SK-N-SH (cell line): ENCODE measurements around the gene RAMACL. TPM values are rescaled to one million over a fixed set of nuclear protein-coding genes. Genes with fewer than 3 reads are reported as not detected.
A peak's percentile ranks its signal among the peaks of the same experiment; 100 is the strongest.

ENCODE experiments used
- CTCF ChIA-PET: fragments of 300-600, 350-600 bp; formaldehyde crosslinking; extraction: SDS; loops from one replicate; lab custom pipeline; 2021; lab: Yijun Ruan, JAX
- POLR2A ChIA-PET: fragments of 350-600 bp; sonication (Branson Sonifier 250); formaldehyde crosslinking; extraction: SDS; loops from one replicate; lab custom pipeline; 2020; ENCODE audit warnings: antibody characterized with exemption, inconsistent platforms; lab: Yijun Ruan, JAX
- DNase-seq: peaks from one replicate; pipeline ENCODE4 v3.0.0; 2012
- H2AFZ ChIP-seq: fragments of 200-600 bp; sonication (generic); 2 replicates; pipeline ENCODE4 v1.8.1; 2016; ENCODE audit warnings: antibody characterized with exemption, mild to moderate bottlenecking, low read depth
- H3F3A ChIP-seq: fragments of 200-600 bp; sonication (generic); replicated peaks from 2 replicates; pipeline ENCODE3; 2016; ENCODE audit warnings: antibody characterized with exemption, mild to moderate bottlenecking; ENCODE audit not compliant: insufficient read depth
- H3K27ac ChIP-seq, 2 experiments: fragments of 200-500 bp in 1 of 2; fragments of 200-600 bp in 1 of 2; sonication (Bioruptor generic) in 1 of 2; sonication (generic), shearing (Covaris generic) in 1 of 2; 2 replicates each; pipeline versions ENCODE4 v1.5.1 to v1.6.1; 2014 to 2016; ENCODE audit warnings: low read depth in 2 of 2, inconsistent platforms in 1 of 2, low read length in 1 of 2, mild to moderate bottlenecking in 1 of 2, mixed read lengths in 1 of 2
- H3K27me3 ChIP-seq: fragments of 200-600 bp; sonication (generic), shearing (Covaris generic); 2 replicates; pipeline ENCODE4 v1.6.1; 2016; ENCODE audit warnings: mixed run types; ENCODE audit not compliant: insufficient read depth
- H3K36me3 ChIP-seq, 2 experiments: fragments of 200-500 bp in 1 of 2; fragments of 200-600 bp in 1 of 2; sonication (Bioruptor generic) in 1 of 2; sonication (generic) in 1 of 2; replicated peaks in 1 of 2; 2 replicates each; pipeline versions ENCODE3 to v1.5.1; 2014 to 2016; ENCODE audit warnings: low read length in 1 of 2, mild to moderate bottlenecking in 1 of 2; ENCODE audit not compliant: insufficient read depth in 2 of 2, control insufficient read depth in 1 of 2
- H3K4me1 ChIP-seq, 2 experiments: fragments of 200-500 bp in 1 of 2; fragments of 200-600 bp in 1 of 2; sonication (Bioruptor generic) in 1 of 2; sonication (generic), shearing (Covaris generic) in 1 of 2; 2 replicates each; pipeline versions ENCODE4 v1.5.1 to v1.6.1; 2014 to 2016; ENCODE audit warnings: low read depth in 1 of 2, low read length in 1 of 2, mixed run types in 1 of 2; ENCODE audit not compliant: insufficient read depth in 2 of 2, control insufficient read depth in 1 of 2
- H3K4me2 ChIP-seq: fragments of 200-600 bp; sonication (generic), shearing (Covaris generic); 2 replicates; pipeline ENCODE4 v1.6.1; 2017; ENCODE audit warnings: mixed run types
- H3K4me3 ChIP-seq, 2 experiments: fragments of 200-500 bp in 1 of 2; fragments of 200-600 bp in 1 of 2; sonication (Bioruptor generic) in 1 of 2; sonication (generic), shearing (Covaris generic) in 1 of 2; 2 replicates each; pipeline versions ENCODE4 v1.5.1 to v1.8.1; 2014 to 2016; ENCODE audit warnings: low read depth in 2 of 2, inconsistent platforms in 1 of 2, low read length in 1 of 2, mild to moderate bottlenecking in 1 of 2, mixed read lengths in 1 of 2, moderate library complexity in 1 of 2
- H3K79me2 ChIP-seq: fragments of 200-600 bp; sonication (generic); 2 replicates; pipeline ENCODE4 v1.8.1; 2017; ENCODE audit warnings: mild to moderate bottlenecking; ENCODE audit not compliant: insufficient read depth
- H3K9ac ChIP-seq: fragments of 200-600 bp; sonication (generic); 2 replicates; pipeline ENCODE4 v1.6.1; 2017; ENCODE audit warnings: mixed run types
- H3K9me2 ChIP-seq: fragments of 200-600 bp; sonication (generic); 2 replicates; pipeline ENCODE4 v1.6.1; 2017; ENCODE audit warnings: mixed run types
- H3K9me3 ChIP-seq: fragments of 200-600 bp; sonication (generic); 2 replicates; pipeline ENCODE4 v1.6.1; 2017; ENCODE audit warnings: mixed run types, mild to moderate bottlenecking, moderate library complexity
- H4K20me1 ChIP-seq: fragments of 200-600 bp; sonication (generic); 2 replicates; pipeline ENCODE4 v1.6.1; 2017; ENCODE audit warnings: mild to moderate bottlenecking, mixed run types; ENCODE audit not compliant: insufficient read depth
- EP300 ChIP-seq, 2 experiments: IDR thresholded peaks; 2 replicates each; pipeline versions ENCODE4 v1.4.0 to v1.6.1; 2012; ENCODE audit warnings: borderline replicate concordance in 1 of 2, low read depth in 1 of 2, low read length in 1 of 2
- EZH2phosphoT487 ChIP-seq: fragments of 200-600 bp; sonication (generic); IDR thresholded peaks from 2 replicates; pipeline ENCODE4 v1.6.1; 2017; ENCODE audit warnings: low read depth, mixed run types, mild to moderate bottlenecking, antibody characterized with exemption, moderate library complexity, borderline replicate concordance
- FOSL2 ChIP-seq: IDR thresholded peaks from 2 replicates; pipeline ENCODE4 v1.4.0; 2012; ENCODE audit warnings: low read depth, mild to moderate bottlenecking, moderate library complexity, borderline replicate concordance
- FOXJ3 ChIP-seq: sonication (generic); formaldehyde crosslinking; IDR thresholded peaks from 2 replicates; pipeline ENCODE4 v1.5.1; 2020; ENCODE audit warnings: mild to moderate bottlenecking, missing genetic modification reagents
- GABPA ChIP-seq: IDR thresholded peaks from 2 replicates; pipeline ENCODE4 v1.4.0; 2012; ENCODE audit warnings: low read depth, mild to moderate bottlenecking
- GATA2 ChIP-seq: sonication (generic); formaldehyde crosslinking; IDR thresholded peaks from 2 replicates; pipeline ENCODE4 v1.5.0; 2020; ENCODE audit warnings: mild to moderate bottlenecking, missing genetic modification reagents
- JUND ChIP-seq: IDR thresholded peaks from 2 replicates; pipeline ENCODE4 v1.4.0; 2012
- MAX ChIP-seq: IDR thresholded peaks from 2 replicates; pipeline ENCODE4 v1.4.0; 2012; ENCODE audit warnings: low read depth
- MEF2A ChIP-seq: IDR thresholded peaks from 2 replicates; pipeline ENCODE4 v1.4.0; 2012; ENCODE audit warnings: low read depth, borderline replicate concordance
- MXI1 ChIP-seq: IDR thresholded peaks from 2 replicates; pipeline ENCODE4 v1.6.1; 2012; ENCODE audit warnings: mild to moderate bottlenecking, low read depth, low read length, improper control_type of control experiment
- NFIC ChIP-seq: IDR thresholded peaks from 2 replicates; pipeline ENCODE4 v1.4.0; 2012; ENCODE audit warnings: borderline replicate concordance
- NRF1 ChIP-seq: IDR thresholded peaks from 2 replicates; pipeline ENCODE4 v1.6.1; 2012; ENCODE audit warnings: low read depth, mild to moderate bottlenecking, low read length
- PBX3 ChIP-seq: IDR thresholded peaks from 2 replicates; pipeline ENCODE4; 2012
- POLR2AphosphoS5 ChIP-seq: IDR thresholded peaks from 2 replicates; pipeline ENCODE4 v1.6.1; 2012; ENCODE audit warnings: low read depth, low read length
- RCOR1 ChIP-seq: fragments of 150-350 bp; IDR thresholded peaks from 2 replicates; pipeline ENCODE4 v1.6.1; 2017; ENCODE audit warnings: antibody characterized with exemption, low read length
- RFX5 ChIP-seq: IDR thresholded peaks from 2 replicates; pipeline ENCODE4 v1.6.1; 2012; ENCODE audit warnings: mild to moderate bottlenecking, improper control_type of control experiment, low read length
- RXRA ChIP-seq: IDR thresholded peaks from 2 replicates; pipeline ENCODE4 v1.4.0; 2012; ENCODE audit warnings: low read depth, mild to moderate bottlenecking, borderline replicate concordance
- SIN3A ChIP-seq: IDR thresholded peaks from 2 replicates; pipeline ENCODE4 v1.6.1; 2012; ENCODE audit warnings: low read depth, mild to moderate bottlenecking, low read length, moderate library complexity, borderline replicate concordance
- TAF1 ChIP-seq: IDR thresholded peaks from 2 replicates; pipeline ENCODE4 v1.6.1; 2012; ENCODE audit warnings: low read depth, mild to moderate bottlenecking, low read length, moderate library complexity, borderline replicate concordance
- TCF12 ChIP-seq: IDR thresholded peaks from 2 replicates; pipeline ENCODE4 v1.4.0; 2012
- TEAD4 ChIP-seq: IDR thresholded peaks from 2 replicates; pipeline ENCODE4 v1.4.0; 2012; ENCODE audit warnings: mild to moderate bottlenecking, borderline replicate concordance; ENCODE audit not compliant: insufficient read depth
- USF1 ChIP-seq: IDR thresholded peaks from 2 replicates; pipeline ENCODE4 v1.4.0; 2012; ENCODE audit warnings: low read depth, borderline replicate concordance
- YY1 ChIP-seq: IDR thresholded peaks from 2 replicates; pipeline ENCODE4 v1.4.0; 2012; ENCODE audit warnings: low read depth, mild to moderate bottlenecking
- ZBTB33 ChIP-seq: IDR thresholded peaks from 2 replicates; pipeline ENCODE4 v1.4.0; 2012; ENCODE audit warnings: low read depth, borderline replicate concordance
- WGBS: methylation state at CpG from one replicate; pipeline ENCODE4 v1.1.6; 2017; ENCODE audit warnings: low lambda C conversion rate; 5-methylcytosine and 5-hydroxymethylcytosine counted together
- polyA plus RNA-seq, 3 experiments: library from polyadenylated mRNA; depleted of rRNA; stranded (reverse); fragments of >200 nt; gene quantifications; 2 replicates each; pipeline ENCODE4 v1.2.3, GENCODE V29; 2012

Gene RAMACL
- polyA plus RNA-seq, 1 of the 3 experiments (the other 2 are of a cell fraction) = 0.10 TPM

- ChIA-PET POLR2A (no interaction called here), CTCF (no interaction called here)
- H3K9me3 ChIP-seq = no peaks in the 10 kb centered on the region
- no peaks in the 10 kb centered on the region for H3K27me3 ChIP-seq
- H3F3A ChIP-seq = peaks cover 3% of the 10 kb centered on the region
- no peak overlapping the region for H3K4me2 ChIP-seq
- no peaks in the 10 kb centered on the region for H3K9me2 ChIP-seq
- H3K27ac ChIP-seq = peak overlapping the region in 1 of 2 experiments; percentile 78; a peak in 2 of 4 replicates
- WGBS = 95% methylated on average over 8 of the region's 8 CpGs
- no peak overlapping the region for H3K4me3 ChIP-seq
- H4K20me1 ChIP-seq = no peaks in the 10 kb centered on the region
- H3K4me1 ChIP-seq = peaks cover 9 to 24% of the 10 kb centered on the region in 2 experiments
- 0 out of 2 replicates have a peak overlapping the region, but pooled peaks have one; percentile 8 for H3K9ac ChIP-seq
- TF ChIP-seq FOXJ3 (CRISPR knock-in tag) = no peak
- no peak for TF ChIP-seq GATA2 (CRISPR knock-in tag)
- TF ChIP-seq TEAD4 = no peak
- no peak for TF ChIP-seq USF1
- DNase-seq = no peak
- no peak overlapping the region for H2AFZ ChIP-seq
- H3K79me2 ChIP-seq = peaks cover 57% of the 10 kb centered on the region
- peaks cover 7 to 22% of the 10 kb centered on the region in 2 experiments for H3K36me3 ChIP-seq
Measured at GRCh38 chr6:166567813-166568212, 18.7 kb downstream of the RAMACL start.

GRCh38 chr6:166567107-166567506, 19.4 kb downstream of the RAMACL start:
- Histone ChIP-seq H3K9ac (peak overlapping the region; percentile 27; the same call in 1 of the 2 replicates), H3K4me1 (peaks cover 9 to 17% of the 10 kb centered on the region in 2 experiments), H3K27me3 (no peaks in the 10 kb centered on the region), H3K79me2 (peaks cover 61% of the 10 kb centered on the region), H3K4me3 (no peak overlapping the region), H3K36me3 (peaks cover 7 to 28% of the 10 kb centered on the region in 2 experiments), H3K4me2 (peak overlapping the region; percentile 42; the same call in 1 of the 2 replicates), H3K27ac (peak overlapping the region; percentile 34 to 78; a peak in 3 of 4 replicates), H3K9me3 (no peaks in the 10 kb centered on the region), H4K20me1 (no peaks in the 10 kb centered on the region), H3K9me2 (no peaks in the 10 kb centered on the region), H3F3A (peaks cover 3% of the 10 kb centered on the region), H2AFZ (no peak overlapping the region)
- ChIA-PET CTCF (no interaction called here), POLR2A (no interaction called here)
- 18% methylated on average over 7 of the region's 8 CpGs for WGBS
- DNase-seq = no peak
- TF ChIP-seq PBX3 (peak; percentile 82), GATA2 (CRISPR knock-in tag) (no peak), MXI1 (no peak), TAF1 (no peak), POLR2AphosphoS5 (peak; percentile 56; the same call in 1 of the 2 replicates), FOSL2 (peak; percentile 88), YY1 (no peak), MEF2A (no peak), TCF12 (peak; percentile 87), SIN3A (no peak), RCOR1 (no peak), MAX (peak; percentile 85), TEAD4 (0 out of 2 replicates have a peak, but pooled peaks have one; percentile 32), EP300 (IDR thresholded peaks at IDR 0.05; ENCODE audit: borderline replicate concordance in 1 of 2, low read depth in 1 of 2, low read length in 1 of 2) (peak in 1 of 2 experiments; percentile 79; a peak in 1 of 4 replicates), RFX5 (no peak), USF1 (peak; percentile 69), NFIC (peak; percentile 88), EZH2phosphoT487 (no peak), RXRA (peak; percentile 71; the same call in 1 of the 2 replicates), GABPA (no peak), ZBTB33 (no peak), NRF1 (no peak), JUND (peak; percentile 73)
